ENCODE measurements around the gene MTPN. TPM values are rescaled to one million over a fixed set of nuclear protein-coding genes. Genes with fewer than 3 reads are reported as not detected.

The MTPN gene
- total RNA-seq, 1 donor from 2014 or later: 114 TPM

DNA sequence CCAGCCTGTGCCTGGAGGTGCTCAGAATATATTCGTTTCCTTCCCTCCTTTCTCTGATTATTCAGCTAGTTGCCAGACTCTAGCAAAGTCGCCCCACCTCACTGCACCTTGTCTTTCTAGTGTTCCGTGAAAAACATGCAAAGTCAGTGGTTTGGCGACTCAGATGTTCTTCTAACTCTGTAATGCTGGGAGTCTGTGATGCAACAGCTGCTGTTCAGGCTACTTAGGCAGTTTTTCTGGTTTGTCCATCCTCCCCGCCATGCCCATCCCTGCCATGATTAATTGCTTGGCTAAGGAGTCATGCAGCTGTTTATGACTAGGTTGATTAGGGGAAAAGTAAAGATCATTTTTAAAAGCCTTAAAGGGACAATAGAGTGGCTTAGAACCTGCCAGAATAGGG is 99.4 kb downstream of the MTPN start:
- no peak for DNase-seq (ENCODE audit: low spot score in 2 of 2, unreplicated experiment in 2 of 2)
- TF ChIP-seq, protein P1, sequence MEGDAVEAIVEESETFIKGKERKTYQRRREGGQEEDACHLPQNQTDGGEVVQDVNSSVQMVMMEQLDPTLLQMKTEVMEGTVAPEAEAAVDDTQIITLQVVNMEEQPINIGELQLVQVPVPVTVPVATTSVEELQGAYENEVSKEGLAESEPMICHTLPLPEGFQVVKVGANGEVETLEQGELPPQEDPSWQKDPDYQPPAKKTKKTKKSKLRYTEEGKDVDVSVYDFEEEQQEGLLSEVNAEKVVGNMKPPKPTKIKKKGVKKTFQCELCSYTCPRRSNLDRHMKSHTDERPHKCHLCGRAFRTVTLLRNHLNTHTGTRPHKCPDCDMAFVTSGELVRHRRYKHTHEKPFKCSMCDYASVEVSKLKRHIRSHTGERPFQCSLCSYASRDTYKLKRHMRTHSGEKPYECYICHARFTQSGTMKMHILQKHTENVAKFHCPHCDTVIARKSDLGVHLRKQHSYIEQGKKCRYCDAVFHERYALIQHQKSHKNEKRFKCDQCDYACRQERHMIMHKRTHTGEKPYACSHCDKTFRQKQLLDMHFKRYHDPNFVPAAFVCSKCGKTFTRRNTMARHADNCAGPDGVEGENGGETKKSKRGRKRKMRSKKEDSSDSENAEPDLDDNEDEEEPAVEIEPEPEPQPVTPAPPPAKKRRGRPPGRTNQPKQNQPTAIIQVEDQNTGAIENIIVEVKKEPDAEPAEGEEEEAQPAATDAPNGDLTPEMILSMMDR (IDR thresholded peaks at IDR 0.05; ENCODE audit: unreplicated experiment): no peak
- Mint-ChIP-seq H3K27me3 (ENCODE audit: low read depth) (no peaks in the 10 kb centered on the region), H3K9me3 (peaks cover 10% of the 10 kb centered on the region), H3K4me1 (peaks cover 19% of the 10 kb centered on the region), H3K27ac (no peak overlapping the region), H3K36me3 (peaks cover 4% of the 10 kb centered on the region), H3K4me3 (no peak overlapping the region)

Other genes starting within 250 kb of the MTPN start
- 0.09 to 0.14 TPM in 2 of 3 replicates, not detected in the other for gene SLC13A4, start 249.2 kb downstream of the MTPN start, total RNA-seq
- gene FAM180A, start 228.5 kb downstream of the MTPN start, total RNA-seq: not detected in 3 replicates

Data from mesothelial cell of epicardium (in vitro differentiated cells).